HEK293 (cell line): Measurements from ENCODE around the gene PIP5KL1.
A peak's percentile ranks its signal among the peaks of the same experiment; 100 is the strongest.

Experiments used
- BCL11A ChIP-seq: fragments of 450-650 bp; formaldehyde crosslinking; IDR thresholded peaks from 2 replicates; pipeline ENCODE4 v1.5.1; 2016; ENCODE audit warnings: low read depth, missing biosample characterization, missing genetic modification characterization
- BCL11B ChIP-seq: fragments of 450-650 bp; formaldehyde crosslinking; IDR thresholded peaks from 2 replicates; pipeline ENCODE4 v1.5.1; 2016; ENCODE audit warnings: low read depth, missing biosample characterization, missing genetic modification characterization
- GFI1B ChIP-seq: fragments of 450-650 bp; formaldehyde crosslinking; IDR thresholded peaks from 2 replicates; pipeline ENCODE4 v1.5.1; 2016; ENCODE audit warnings: missing biosample characterization, missing genetic modification characterization
- GLIS1 ChIP-seq: fragments of 450-650 bp; formaldehyde crosslinking; IDR thresholded peaks from 2 replicates; pipeline ENCODE4 v1.5.1; 2016; ENCODE audit warnings: missing biosample characterization, missing genetic modification characterization
- KLF9 ChIP-seq: fragments of 450-650 bp; formaldehyde crosslinking; IDR thresholded peaks from 2 replicates; pipeline ENCODE4 v1.5.1; 2016; ENCODE audit warnings: missing biosample characterization, missing genetic modification characterization, low read depth
- MYNN ChIP-seq: fragments of 450-650 bp; formaldehyde crosslinking; IDR thresholded peaks from 2 replicates; pipeline ENCODE4 v1.5.1; 2016; ENCODE audit warnings: missing biosample characterization, missing genetic modification characterization, borderline replicate concordance
- PRDM6 ChIP-seq: fragments of 450-650 bp; formaldehyde crosslinking; IDR thresholded peaks from 2 replicates; pipeline ENCODE4 v1.5.1; 2017; ENCODE audit warnings: missing biosample characterization, missing genetic modification characterization
- SALL2 ChIP-seq: fragments of 450-650 bp; formaldehyde crosslinking; IDR thresholded peaks from 2 replicates; pipeline ENCODE4 v1.5.0; 2017; ENCODE audit warnings: missing biosample characterization, mild to moderate bottlenecking, missing genetic modification characterization, borderline replicate concordance
- SCRT1 ChIP-seq: fragments of 450-650 bp; formaldehyde crosslinking; IDR thresholded peaks from 2 replicates; pipeline ENCODE4 v1.5.1; 2016; ENCODE audit warnings: missing biosample characterization, missing genetic modification characterization, borderline replicate concordance
- WT1 ChIP-seq: fragments of 450-650 bp; formaldehyde crosslinking; IDR thresholded peaks from 2 replicates; pipeline ENCODE4 v1.5.1; 2016; ENCODE audit warnings: missing biosample characterization, missing genetic modification characterization
- ZBTB11 ChIP-seq: fragments of 450-650 bp; formaldehyde crosslinking; conservative IDR thresholded peaks from 2 replicates; pipeline ENCODE4 v1.5.1; 2016; ENCODE audit warnings: low read depth, missing biosample characterization, missing genetic modification characterization
- ZFP37 ChIP-seq: fragments of 450-650 bp; formaldehyde crosslinking; IDR thresholded peaks from 2 replicates; pipeline ENCODE4 v1.5.1; 2016; ENCODE audit warnings: missing biosample characterization, missing genetic modification characterization
- ZNF112 ChIP-seq: fragments of 450-650 bp; formaldehyde crosslinking; IDR thresholded peaks from 2 replicates; pipeline ENCODE4 v1.5.0; 2017; ENCODE audit warnings: missing biosample characterization, missing genetic modification characterization
- ZNF138 ChIP-seq: fragments of 450-650 bp; formaldehyde crosslinking; IDR thresholded peaks from 2 replicates; pipeline ENCODE4 v1.5.1; 2016; ENCODE audit warnings: missing biosample characterization, missing genetic modification characterization, borderline replicate concordance
- ZNF157 ChIP-seq: fragments of 450-650 bp; formaldehyde crosslinking; IDR thresholded peaks from 2 replicates; pipeline ENCODE4 v1.5.1; 2016; ENCODE audit warnings: missing biosample characterization, missing genetic modification characterization
- ZNF184 ChIP-seq: fragments of 450-650 bp; IDR thresholded peaks from 2 replicates; pipeline ENCODE4 v1.5.1; 2018; ENCODE audit warnings: missing biosample characterization, mild to moderate bottlenecking, missing genetic modification characterization
- ZNF214 ChIP-seq: fragments of 450-650 bp; formaldehyde crosslinking; IDR thresholded peaks from 2 replicates; pipeline ENCODE4 v1.5.1; 2017; ENCODE audit warnings: missing biosample characterization, mild to moderate bottlenecking, missing genetic modification characterization, borderline replicate concordance
- ZNF248 ChIP-seq: fragments of 450-650 bp; formaldehyde crosslinking; IDR thresholded peaks from 2 replicates; pipeline ENCODE4 v1.5.1; 2017; ENCODE audit warnings: missing biosample characterization, missing genetic modification characterization
- ZNF311 ChIP-seq: fragments of 450-650 bp; formaldehyde crosslinking; IDR thresholded peaks from 2 replicates; pipeline ENCODE4 v1.5.1; 2017; ENCODE audit warnings: missing biosample characterization, missing genetic modification characterization, borderline replicate concordance
- ZNF394 ChIP-seq: fragments of 450-650 bp; formaldehyde crosslinking; IDR thresholded peaks from 2 replicates; pipeline ENCODE4 v1.5.1; 2016; ENCODE audit warnings: missing biosample characterization, missing genetic modification characterization, mild to moderate bottlenecking, moderate library complexity, borderline replicate concordance
- ZNF416 ChIP-seq: fragments of 450-650 bp; formaldehyde crosslinking; IDR thresholded peaks from 2 replicates; pipeline ENCODE4 v1.5.1; 2016; ENCODE audit warnings: missing biosample characterization, missing genetic modification characterization
- ZNF510 ChIP-seq: fragments of 450-650 bp; formaldehyde crosslinking; IDR thresholded peaks from 2 replicates; pipeline ENCODE4 v1.5.1; 2018; ENCODE audit warnings: mild to moderate bottlenecking, missing genetic modification characterization, missing biosample characterization; ENCODE audit not compliant: insufficient replicate concordance
- ZNF521 ChIP-seq: fragments of 450-650 bp; formaldehyde crosslinking; IDR thresholded peaks from 2 replicates; pipeline ENCODE4 v1.5.1; 2017; ENCODE audit warnings: missing biosample characterization, mild to moderate bottlenecking, missing genetic modification characterization
- ZNF530 ChIP-seq: fragments of 450-650 bp; formaldehyde crosslinking; IDR thresholded peaks from 2 replicates; pipeline ENCODE4 v1.5.1; 2016; ENCODE audit warnings: low read depth, missing biosample characterization, missing genetic modification characterization
- ZNF585B ChIP-seq: fragments of 450-650 bp; formaldehyde crosslinking; IDR thresholded peaks from 2 replicates; pipeline ENCODE4 v1.5.1; 2016; ENCODE audit warnings: missing biosample characterization, missing genetic modification characterization
- ZNF624 ChIP-seq: fragments of 450-650 bp; formaldehyde crosslinking; IDR thresholded peaks from 2 replicates; pipeline ENCODE4 v1.5.1; 2017; ENCODE audit warnings: missing biosample characterization, missing genetic modification characterization
- ZNF660 ChIP-seq: fragments of 450-650 bp; IDR thresholded peaks from 2 replicates; pipeline ENCODE4 v1.5.1; 2018; ENCODE audit warnings: missing biosample characterization, mild to moderate bottlenecking, missing genetic modification characterization
- ZNF776 ChIP-seq: fragments of 450-650 bp; formaldehyde crosslinking; IDR thresholded peaks from 2 replicates; pipeline ENCODE4 v1.5.0; 2017; ENCODE audit warnings: missing biosample characterization, missing genetic modification characterization, borderline replicate concordance
- ZNF843 ChIP-seq: fragments of 450-650 bp; formaldehyde crosslinking; IDR thresholded peaks from 2 replicates; pipeline ENCODE4 v1.5.1; 2016; ENCODE audit warnings: missing biosample characterization, missing genetic modification characterization
- ZSCAN18 ChIP-seq: fragments of 450-650 bp; formaldehyde crosslinking; IDR thresholded peaks from 2 replicates; pipeline ENCODE4 v1.5.1; 2016; ENCODE audit warnings: missing biosample characterization, missing genetic modification characterization
- ZSCAN5A ChIP-seq: fragments of 450-650 bp; formaldehyde crosslinking; IDR thresholded peaks from 2 replicates; pipeline ENCODE4 v1.5.1; 2016; ENCODE audit warnings: missing biosample characterization, missing genetic modification characterization
- TF ChIP-seq, protein P1 (sequence below): fragments of 450-650 bp; formaldehyde crosslinking; IDR thresholded peaks from 2 replicates; pipeline ENCODE4 v1.5.1; 2016; ENCODE audit warnings: missing biosample characterization, missing genetic modification characterization

The PIP5KL1 gene

GRCh38 chr9:127943731-127944144 is 13.2 kb upstream of the PIP5KL1 start (continued):
- TF ChIP-seq ZNF530 (tag by site-specific recombination) (no peak), ZNF776 (tag by site-specific recombination) (no peak), ZNF311 (tag by site-specific recombination) (no peak), ZNF510 (no peak), ZNF214 (tag by site-specific recombination) (no peak), ZNF843 (tag by site-specific recombination) (no peak), SCRT1 (tag by site-specific recombination) (no peak), ZNF416 (no peak), BCL11B (tag by site-specific recombination) (no peak), BCL11A (no peak), MYNN (tag by site-specific recombination) (no peak), ZNF157 (no peak), KLF9 (peak; percentile 75), ZNF521 (tag by site-specific recombination) (no peak), ZNF585B (tag by site-specific recombination) (no peak), ZBTB11 (tag by site-specific recombination) (no peak), ZNF248 (tag by site-specific recombination) (no peak), ZNF394 (no peak), ZSCAN18 (tag by site-specific recombination) (no peak), WT1 (no peak), ZNF624 (tag by site-specific recombination) (no peak), PRDM6 (tag by site-specific recombination) (no peak), GLIS1 (tag by site-specific recombination) (peak; percentile 63), ZNF112 (tag by site-specific recombination) (no peak), ZFP37 (tag by site-specific recombination) (no peak), ZSCAN5A (tag by site-specific recombination) (no peak), ZNF660 (no peak), ZNF184 (tag by site-specific recombination) (no peak), ZNF138 (tag by site-specific recombination) (no peak), GFI1B (tag by site-specific recombination) (no peak), SALL2 (tag by site-specific recombination) (no peak)
- TF ChIP-seq, protein P1, sequence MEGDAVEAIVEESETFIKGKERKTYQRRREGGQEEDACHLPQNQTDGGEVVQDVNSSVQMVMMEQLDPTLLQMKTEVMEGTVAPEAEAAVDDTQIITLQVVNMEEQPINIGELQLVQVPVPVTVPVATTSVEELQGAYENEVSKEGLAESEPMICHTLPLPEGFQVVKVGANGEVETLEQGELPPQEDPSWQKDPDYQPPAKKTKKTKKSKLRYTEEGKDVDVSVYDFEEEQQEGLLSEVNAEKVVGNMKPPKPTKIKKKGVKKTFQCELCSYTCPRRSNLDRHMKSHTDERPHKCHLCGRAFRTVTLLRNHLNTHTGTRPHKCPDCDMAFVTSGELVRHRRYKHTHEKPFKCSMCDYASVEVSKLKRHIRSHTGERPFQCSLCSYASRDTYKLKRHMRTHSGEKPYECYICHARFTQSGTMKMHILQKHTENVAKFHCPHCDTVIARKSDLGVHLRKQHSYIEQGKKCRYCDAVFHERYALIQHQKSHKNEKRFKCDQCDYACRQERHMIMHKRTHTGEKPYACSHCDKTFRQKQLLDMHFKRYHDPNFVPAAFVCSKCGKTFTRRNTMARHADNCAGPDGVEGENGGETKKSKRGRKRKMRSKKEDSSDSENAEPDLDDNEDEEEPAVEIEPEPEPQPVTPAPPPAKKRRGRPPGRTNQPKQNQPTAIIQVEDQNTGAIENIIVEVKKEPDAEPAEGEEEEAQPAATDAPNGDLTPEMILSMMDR (tag by site-specific recombination): peak; percentile 70; the same call in 1 of the 2 replicates
